ENCODE data around the gene LRRC4C.

The LRRC4C gene

GRCh38 chr11:40619654-40620053 is 839.8 kb downstream of the LRRC4C start:
- Histone ChIP-seq H3K4me2 (ENCODE audit: low read length) (no peak overlapping the region), H2BK12ac (ENCODE audit: low read length) (no peak overlapping the region), H2BK120ac (ENCODE audit: insufficient read depth, low read length, poor library complexity) (no peak overlapping the region), H3K4me1 (ENCODE audit: control insufficient read depth in 1 of 2, insufficient read depth in 2 of 2, low read length in 2 of 2) (no peaks in the 10 kb centered on the region), H2AFZ (ENCODE audit: insufficient read depth, low read length, poor library complexity) (no peak overlapping the region), H3K14ac (ENCODE audit: low read length) (no peak overlapping the region), H3K27me3 (ENCODE audit: insufficient read depth, low read length) (no peaks in the 10 kb centered on the region), H3K4ac (ENCODE audit: low read depth, low read length) (no peak overlapping the region), H4K91ac (ENCODE audit: low read depth, low read length) (no peak overlapping the region), H2AK5ac (ENCODE audit: low read length) (no peak overlapping the region), H3K27ac (ENCODE audit: low read depth, low read length) (no peak overlapping the region), H2BK5ac (ENCODE audit: low read depth, low read length, poor library complexity) (no peak overlapping the region), H3K4me3 (ENCODE audit: low read depth, low read length) (no peak overlapping the region), H4K12ac (ENCODE audit: low read depth, low read length) (no peak overlapping the region), H3K36me3 (ENCODE audit: control insufficient read depth in 1 of 2, insufficient read depth in 2 of 2, low read length in 2 of 2) (no peaks in the 10 kb centered on the region), H3K18ac (ENCODE audit: low read length) (no peak overlapping the region), H3K79me1 (ENCODE audit: low read length) (no peaks in the 10 kb centered on the region), H3K79me2 (ENCODE audit: control insufficient read depth, insufficient read depth, low read length, poor library complexity) (no peaks in the 10 kb centered on the region), H3K9ac (ENCODE audit: low read length) (no peak overlapping the region), H3K9me3 (ENCODE audit: insufficient read depth, low read depth, low read length) (no peaks in the 10 kb centered on the region), H3K23ac (ENCODE audit: low read length) (no peak overlapping the region), H4K8ac (ENCODE audit: low read depth, low read length) (no peak overlapping the region)
- WGBS (ENCODE audit: extremely low coverage, insufficient coverage, insufficient read length), result no CpG with 5 or more reads among the region's 3 CpGs
- DNase-seq, result no peak

GRCh38 chr11:40606800-40607199 is 852.7 kb downstream of the LRRC4C start:
- Histone ChIP-seq H3K18ac (ENCODE audit: low read length) (no peak overlapping the region), H3K4me2 (ENCODE audit: low read length) (no peak overlapping the region), H3K79me2 (ENCODE audit: control insufficient read depth, insufficient read depth, low read length, poor library complexity) (no peaks in the 10 kb centered on the region), H3K36me3 (ENCODE audit: control insufficient read depth in 1 of 2, insufficient read depth in 2 of 2, low read length in 2 of 2) (no peaks in the 10 kb centered on the region), H2AK5ac (ENCODE audit: low read length) (no peak overlapping the region), H3K4ac (ENCODE audit: low read depth, low read length) (no peak overlapping the region), H2BK5ac (ENCODE audit: low read depth, low read length, poor library complexity) (no peak overlapping the region), H4K8ac (ENCODE audit: low read depth, low read length) (no peak overlapping the region), H3K9me3 (ENCODE audit: insufficient read depth, low read depth, low read length) (peaks cover 5% of the 10 kb centered on the region), H4K91ac (ENCODE audit: low read depth, low read length) (no peak overlapping the region), H2AFZ (ENCODE audit: insufficient read depth, low read length, poor library complexity) (no peak overlapping the region), H3K4me1 (ENCODE audit: control insufficient read depth in 1 of 2, insufficient read depth in 2 of 2, low read length in 2 of 2) (no peaks in the 10 kb centered on the region), H3K14ac (ENCODE audit: low read length) (no peak overlapping the region), H4K12ac (ENCODE audit: low read depth, low read length) (no peak overlapping the region), H3K79me1 (ENCODE audit: low read length) (no peaks in the 10 kb centered on the region), H3K9ac (ENCODE audit: low read length) (no peak overlapping the region), H3K4me3 (ENCODE audit: low read depth, low read length) (no peak overlapping the region), H2BK12ac (ENCODE audit: low read length) (no peak overlapping the region), H3K27ac (ENCODE audit: low read depth, low read length) (no peak overlapping the region), H2BK120ac (ENCODE audit: insufficient read depth, low read length, poor library complexity) (no peak overlapping the region), H3K27me3 (ENCODE audit: insufficient read depth, low read length) (no peaks in the 10 kb centered on the region), H3K23ac (ENCODE audit: low read length) (no peak overlapping the region)
- DNase-seq, result no peak
- no CpG with 5 or more reads among the region's 3 CpGs for WGBS (ENCODE audit: extremely low coverage, insufficient coverage, insufficient read length)

GRCh38 chr11:40602866-40603552 is 856.4 kb downstream of the LRRC4C start:
- H3K79me1 ChIP-seq (ENCODE audit: low read length), result no peaks in the 10 kb centered on the region
- no CpG with 5 or more reads among the region's 3 CpGs for WGBS (ENCODE audit: extremely low coverage, insufficient coverage, insufficient read length)
- no peak overlapping the region for H3K18ac ChIP-seq (ENCODE audit: low read length)
- H2BK120ac ChIP-seq (ENCODE audit: insufficient read depth, low read length, poor library complexity), result no peak overlapping the region
- no peak overlapping the region for H2AK5ac ChIP-seq (ENCODE audit: low read length)
- DNase-seq, result peak in 1 of 2 donors; percentile 9
- no peaks in the 10 kb centered on the region for H3K27me3 ChIP-seq (ENCODE audit: insufficient read depth, low read length)
- H2BK5ac ChIP-seq (ENCODE audit: low read depth, low read length, poor library complexity), result no peak overlapping the region
- no peak overlapping the region for H3K27ac ChIP-seq (ENCODE audit: low read depth, low read length)
- H4K91ac ChIP-seq (ENCODE audit: low read depth, low read length), result no peak overlapping the region
- no peaks in the 10 kb centered on the region for H3K4me1 ChIP-seq (ENCODE audit: control insufficient read depth in 1 of 2, insufficient read depth in 2 of 2, low read length in 2 of 2)
- no peaks in the 10 kb centered on the region for H3K36me3 ChIP-seq (ENCODE audit: control insufficient read depth in 1 of 2, insufficient read depth in 2 of 2, low read length in 2 of 2)
- H3K9me3 ChIP-seq (ENCODE audit: insufficient read depth, low read depth, low read length), result peaks cover 5% of the 10 kb centered on the region
- no peak overlapping the region for H3K4ac ChIP-seq (ENCODE audit: low read depth, low read length)
- no peak overlapping the region for H4K8ac ChIP-seq (ENCODE audit: low read depth, low read length)
- H3K79me2 ChIP-seq (ENCODE audit: control insufficient read depth, insufficient read depth, low read length, poor library complexity), result no peaks in the 10 kb centered on the region
- H2BK12ac ChIP-seq (ENCODE audit: low read length), result no peak overlapping the region
- no peak overlapping the region for H3K23ac ChIP-seq (ENCODE audit: low read length)
- no peak overlapping the region for H3K4me2 ChIP-seq (ENCODE audit: low read length)
- no peak overlapping the region for H4K12ac ChIP-seq (ENCODE audit: low read depth, low read length)
- H3K4me3 ChIP-seq (ENCODE audit: low read depth, low read length), result no peak overlapping the region
- H3K14ac ChIP-seq (ENCODE audit: low read length), result no peak overlapping the region
- no peak overlapping the region for H2AFZ ChIP-seq (ENCODE audit: insufficient read depth, low read length, poor library complexity)
- no peak overlapping the region for H3K9ac ChIP-seq (ENCODE audit: low read length)

- no peak overlapping the region for H3K18ac ChIP-seq (ENCODE audit: low read length)
- H3K27ac ChIP-seq (ENCODE audit: low read depth, low read length), result no peak overlapping the region
- WGBS (ENCODE audit: extremely low coverage, insufficient coverage, insufficient read length), result no CpG with 5 or more reads among the region's 5 CpGs
- no peak overlapping the region for H4K91ac ChIP-seq (ENCODE audit: low read depth, low read length)
- H2BK5ac ChIP-seq (ENCODE audit: low read depth, low read length, poor library complexity), result no peak overlapping the region
- no peaks in the 10 kb centered on the region for H3K79me2 ChIP-seq (ENCODE audit: control insufficient read depth, insufficient read depth, low read length, poor library complexity)
- H3K27me3 ChIP-seq (ENCODE audit: insufficient read depth, low read length), result no peaks in the 10 kb centered on the region
- DNase-seq, result no peak
- H2AK5ac ChIP-seq (ENCODE audit: low read length), result no peak overlapping the region
- H4K12ac ChIP-seq (ENCODE audit: low read depth, low read length), result no peak overlapping the region
- no peak overlapping the region for H2BK12ac ChIP-seq (ENCODE audit: low read length)
- H3K9me3 ChIP-seq (ENCODE audit: insufficient read depth, low read depth, low read length), result no peaks in the 10 kb centered on the region
- no peak overlapping the region for H2BK120ac ChIP-seq (ENCODE audit: insufficient read depth, low read length, poor library complexity)
- no peak overlapping the region for H2AFZ ChIP-seq (ENCODE audit: insufficient read depth, low read length, poor library complexity)
- no peaks in the 10 kb centered on the region for H3K79me1 ChIP-seq (ENCODE audit: low read length)
- H3K36me3 ChIP-seq (ENCODE audit: control insufficient read depth in 1 of 2, insufficient read depth in 2 of 2, low read length in 2 of 2), result no peaks in the 10 kb centered on the region
- no peak overlapping the region for H3K4me2 ChIP-seq (ENCODE audit: low read length)
- no peak overlapping the region for H3K14ac ChIP-seq (ENCODE audit: low read length)
- no peak overlapping the region for H3K4me3 ChIP-seq (ENCODE audit: low read depth, low read length)
- no peak overlapping the region for H3K4ac ChIP-seq (ENCODE audit: low read depth, low read length)
- H3K4me1 ChIP-seq (ENCODE audit: control insufficient read depth in 1 of 2, insufficient read depth in 2 of 2, low read length in 2 of 2), result no peaks in the 10 kb centered on the region
- no peak overlapping the region for H3K9ac ChIP-seq (ENCODE audit: low read length)
- no peak overlapping the region for H4K8ac ChIP-seq (ENCODE audit: low read depth, low read length)
- no peak overlapping the region for H3K23ac ChIP-seq (ENCODE audit: low read length)
These were observed 861.8 kb downstream of the LRRC4C start for GRCh38 chr11:40597546-40598113.
